D721Med (cell line): ENCODE measurements around the gene UBE2I.

ENCODE experiments used
- DNase-seq: peaks from one replicate; pipeline ENCODE4 v3.0.0; 2011; ENCODE audit warnings: low spot score; ENCODE audit not compliant: insufficient read length
- FAIRE-seq: peaks from 2 replicates; lab custom pipeline; 2011; peaks lifted over from hg19 to GRCh38; lab: Jason Lieb, UNC
- CTCF ChIP-seq: IDR thresholded peaks from 2 replicates; pipeline ENCODE4 v1.5.1; 2012; ENCODE audit warnings: mild to moderate bottlenecking, control low read depth; ENCODE audit not compliant: insufficient read depth; ENCODE audit errors: missing control alignments

Gene UBE2I

DNA sequence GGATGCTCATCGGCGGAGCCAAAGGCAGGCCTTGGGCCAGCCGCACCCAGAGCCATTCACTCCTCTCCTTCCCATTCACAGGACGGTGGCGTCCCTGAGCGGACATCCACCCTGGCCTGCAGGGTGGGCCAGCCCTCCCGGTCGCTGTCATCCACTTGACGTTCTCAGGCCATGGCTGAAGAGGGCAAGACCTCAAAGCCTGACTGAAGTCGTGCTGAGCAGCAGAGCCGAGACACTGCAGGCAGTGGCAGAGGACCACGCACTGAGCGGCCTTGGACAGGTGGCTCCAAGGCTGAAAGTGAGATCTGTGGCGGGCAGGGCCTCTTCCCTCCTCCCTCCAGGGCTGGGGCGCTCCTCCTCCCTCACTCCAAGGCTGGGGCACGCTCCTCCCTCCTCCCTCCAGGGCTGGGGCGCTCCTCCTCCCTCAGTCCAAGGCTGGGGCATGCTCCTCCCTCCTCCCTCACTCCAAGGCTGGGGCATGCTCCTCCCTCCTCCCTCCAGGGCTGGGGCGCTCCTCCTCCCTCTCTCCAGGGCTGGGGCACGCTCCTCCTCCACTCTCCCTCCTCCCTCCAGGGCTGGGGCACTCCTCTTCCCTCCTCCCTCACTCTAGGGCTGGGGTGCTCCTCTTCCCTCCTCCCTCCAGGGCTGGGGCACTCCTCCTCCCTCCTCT lies 66.4 kb downstream of the UBE2I start:
- DNase-seq: no peak
- TF ChIP-seq CTCF: no peak
- no peak for FAIRE-seq
